GM23248 (cell line): ENCODE data around the gene CNN2. TPM values are rescaled to one million over a fixed set of nuclear protein-coding genes. Genes with fewer than 3 reads are reported as not detected.
A peak's percentile ranks its signal among the peaks of the same experiment; 100 is the strongest.

Source experiments
- DNase-seq: peaks from one replicate; pipeline ENCODE4 v3.0.0-alpha.2; 2015
- H2AFZ ChIP-seq: fragments of 200-600 bp; sonication (generic); 2 replicates; pipeline ENCODE4 v1.6.1; 2016; ENCODE audit warnings: antibody characterized with exemption
- H3F3A ChIP-seq: fragments of 200-600 bp; sonication (generic); 2 replicates; pipeline ENCODE4 v1.6.1; 2016; ENCODE audit warnings: mild to moderate bottlenecking, antibody characterized with exemption, mixed run types; ENCODE audit not compliant: insufficient read depth
- H3K27ac ChIP-seq: fragments of 200-600 bp; sonication (generic); 2 replicates; pipeline ENCODE4 v1.5.1; 2016; ENCODE audit warnings: mild to moderate bottlenecking
- H3K27me3 ChIP-seq: fragments of 200-600 bp; sonication (generic); replicated peaks from 2 replicates; pipeline ENCODE4 v1.6.1; 2016; ENCODE audit warnings: mild to moderate bottlenecking; ENCODE audit not compliant: insufficient read depth
- H3K36me3 ChIP-seq: fragments of 200-600 bp; sonication (generic); 2 replicates; pipeline ENCODE4 v1.6.1; 2016; ENCODE audit warnings: low read depth, mild to moderate bottlenecking
- H3K4me1 ChIP-seq: fragments of 200-600 bp; sonication (generic); 2 replicates; pipeline ENCODE4 v1.6.1; 2016; ENCODE audit warnings: mild to moderate bottlenecking; ENCODE audit not compliant: insufficient read depth
- H3K4me2 ChIP-seq: fragments of 200-600 bp; sonication (generic); one replicate; pipeline ENCODE4 v1.6.1; 2016; ENCODE audit warnings: mild to moderate bottlenecking; ENCODE audit not compliant: unreplicated experiment
- H3K4me3 ChIP-seq: fragments of 200-600 bp; sonication (generic); 2 replicates; pipeline ENCODE4 v1.5.1; 2016; ENCODE audit warnings: mild to moderate bottlenecking
- H3K79me2 ChIP-seq: fragments of 200-600 bp; sonication (generic); 2 replicates; pipeline ENCODE4 v1.6.1; 2016; ENCODE audit warnings: mild to moderate bottlenecking; ENCODE audit not compliant: insufficient read depth
- H3K9ac ChIP-seq: fragments of 200-600 bp; sonication (generic); 2 replicates; pipeline ENCODE4 v1.6.1; 2016; ENCODE audit warnings: mild to moderate bottlenecking
- H3K9me2 ChIP-seq: fragments of 200-600 bp; sonication (generic); 2 replicates; pipeline ENCODE4 v1.6.1; 2016; ENCODE audit warnings: mixed run types, mild to moderate bottlenecking, moderate library complexity; ENCODE audit not compliant: insufficient read depth
- H3K9me3 ChIP-seq: fragments of 200-600 bp; sonication (generic); one replicate; pipeline ENCODE4 v1.6.1; 2017; ENCODE audit warnings: low read depth
- H4K20me1 ChIP-seq: fragments of 200-600 bp; sonication (generic); 2 replicates; pipeline ENCODE4 v1.6.0; 2016; ENCODE audit not compliant: insufficient read depth
- EZH2 ChIP-seq: fragments of 200-600 bp; sonication (generic); IDR thresholded peaks from 2 replicates; pipeline ENCODE4 v1.6.1; 2018; ENCODE audit warnings: antibody characterized with exemption, mild to moderate bottlenecking; ENCODE audit not compliant: insufficient read depth, poor library complexity, severe bottlenecking
- EZH2phosphoT487 ChIP-seq: fragments of 200-600 bp; sonication (generic); IDR thresholded peaks from 2 replicates; pipeline ENCODE4 v1.6.1; 2018; ENCODE audit warnings: antibody characterized with exemption, moderate library complexity, mild to moderate bottlenecking, low read depth; ENCODE audit not compliant: insufficient read depth
- WGBS, 2 experiments: methylation state at CpG; one replicate each; pipeline ENCODE4 v1.1.6; 2015 to 2017; ENCODE audit warnings: low lambda C conversion rate in 2 of 2, low coverage in 1 of 2; ENCODE audit errors: missing lambda C conversion rate in 2 of 2; 5-methylcytosine and 5-hydroxymethylcytosine counted together
- in situ Hi-C: fragments of 300-500 bp; cut with MboI; formaldehyde crosslinking; loops from 2 replicates; pipeline ENCODE4 v1.15.0; 2020
- polyA plus RNA-seq: library from polyadenylated mRNA; unstranded; fragments of >200 nt; fragmentation: Nextera tagmentation; extraction: Ambion mirVana; gene quantifications from 2 replicates; pipeline ENCODE4 v1.2.1, GENCODE V29; 2016
- total RNA-seq: library from RNA; depleted of rRNA; stranded (reverse); fragments of >200 nt; shearing (Covaris generic); gene quantifications from 2 replicates; pipeline ENCODE4 v1.2.3, GENCODE V29; 2014

Gene CNN2
- total and polyA plus RNA-seq, 2 experiments from 2014 or later = 244 to 400 TPM

DNA sequence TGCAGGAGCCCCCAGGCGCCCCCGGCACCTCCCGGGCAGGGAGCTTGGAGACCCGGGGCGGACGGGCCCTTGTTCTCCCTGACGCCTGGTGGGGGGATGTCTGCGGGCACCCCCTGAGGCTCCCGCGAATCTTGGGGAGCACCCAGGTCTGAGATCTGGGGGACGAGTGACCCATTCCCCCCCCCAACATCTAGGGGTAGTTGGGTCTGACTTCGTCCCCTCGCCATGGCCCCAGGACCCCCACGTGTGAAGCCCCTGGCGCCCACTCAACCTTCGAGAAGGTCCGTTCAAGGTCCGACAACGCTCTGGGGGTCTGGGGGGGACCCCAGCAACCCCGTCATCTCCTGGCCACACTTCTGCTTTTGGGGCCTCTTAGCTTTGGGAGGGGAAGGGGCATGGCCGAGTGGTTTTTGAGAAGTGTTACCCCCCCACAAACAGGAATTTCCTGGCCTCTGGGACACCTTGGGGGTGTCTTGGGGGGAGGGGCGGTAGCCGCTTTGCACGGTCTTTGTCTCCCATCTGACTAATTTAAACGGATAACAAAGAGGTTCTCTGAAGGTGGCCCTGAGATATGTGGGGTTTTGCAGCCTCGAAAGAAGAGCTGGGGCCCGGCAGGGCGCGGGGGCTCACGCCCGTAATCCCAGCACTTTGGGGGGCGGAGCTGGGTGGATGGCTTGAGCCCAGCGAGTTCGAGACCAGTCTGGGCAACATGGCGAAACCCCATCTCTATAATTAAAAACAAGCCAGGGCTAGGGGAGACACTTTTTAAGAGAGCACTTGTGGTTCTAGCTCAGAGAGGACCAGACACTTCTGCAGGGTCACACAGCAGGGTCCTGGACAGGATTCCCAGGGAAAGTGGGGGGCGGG lies 608 bp downstream of the CNN2 start:
- Histone ChIP-seq H4K20me1 (no peaks in the 10 kb centered on the region; the same call in 1 of the 2 replicates), H3K36me3 (peaks cover 5% of the 10 kb centered on the region; the same call in 1 of the 2 replicates), H3K4me1 (peaks cover 8% of the 10 kb centered on the region; the same call in 1 of the 2 replicates), H3K9ac (peak overlapping the region; percentile 96), H3K27ac (peak overlapping the region; percentile 69), H3K9me2 (no peaks in the 10 kb centered on the region), H3F3A (peaks cover 12% of the 10 kb centered on the region), H3K4me2 (peak overlapping the region; percentile 75), H3K27me3 (no peaks in the 10 kb centered on the region), H3K4me3 (peak overlapping the region; percentile 90), H3K9me3 (no peaks in the 10 kb centered on the region), H2AFZ (no peak overlapping the region), H3K79me2 (peaks cover 58% of the 10 kb centered on the region)
- peak; percentile 64 for DNase-seq
- TF ChIP-seq EZH2 (no peak), EZH2phosphoT487 (no peak)
- in situ Hi-C loops = no loop called here
- WGBS, 2 experiments = 0 to 1% methylated on average over 24 to 36 of the region's 36 CpGs

GRCh38 chr19:1027650-1028061 lies 1.2 kb downstream of the CNN2 start:
- H3K9ac ChIP-seq = peak overlapping the region; percentile 96
- H4K20me1 ChIP-seq = no peaks in the 10 kb centered on the region; the same call in 1 of the 2 replicates
- peaks cover 8% of the 10 kb centered on the region; the same call in 1 of the 2 replicates for H3K4me1 ChIP-seq
- peaks cover 6% of the 10 kb centered on the region for H3F3A ChIP-seq
- peak overlapping the region; percentile 69 for H3K27ac ChIP-seq
- in situ Hi-C loops = no loop called here
- H3K9me2 ChIP-seq = no peaks in the 10 kb centered on the region
- 1% methylated on average over 10 to 16 of the region's 16 CpGs for WGBS, 2 experiments
- TF ChIP-seq EZH2phosphoT487 (no peak), EZH2 (no peak)
- peaks cover 65% of the 10 kb centered on the region for H3K79me2 ChIP-seq
- H3K36me3 ChIP-seq = peaks cover 11% of the 10 kb centered on the region; the same call in 1 of the 2 replicates
- no peak overlapping the region for H2AFZ ChIP-seq
- no peaks in the 10 kb centered on the region for H3K27me3 ChIP-seq
- peak; percentile 46 for DNase-seq
- H3K4me3 ChIP-seq = peak overlapping the region; percentile 90
- H3K9me3 ChIP-seq = no peaks in the 10 kb centered on the region
- peak overlapping the region; percentile 75 for H3K4me2 ChIP-seq

- Histone ChIP-seq H3K27me3 (no peaks in the 10 kb centered on the region), H4K20me1 (no peaks in the 10 kb centered on the region; the same call in 1 of the 2 replicates)
Observed at GRCh38 chr19:1028062-1028926, 1.9 kb downstream of the CNN2 start.

DNA sequence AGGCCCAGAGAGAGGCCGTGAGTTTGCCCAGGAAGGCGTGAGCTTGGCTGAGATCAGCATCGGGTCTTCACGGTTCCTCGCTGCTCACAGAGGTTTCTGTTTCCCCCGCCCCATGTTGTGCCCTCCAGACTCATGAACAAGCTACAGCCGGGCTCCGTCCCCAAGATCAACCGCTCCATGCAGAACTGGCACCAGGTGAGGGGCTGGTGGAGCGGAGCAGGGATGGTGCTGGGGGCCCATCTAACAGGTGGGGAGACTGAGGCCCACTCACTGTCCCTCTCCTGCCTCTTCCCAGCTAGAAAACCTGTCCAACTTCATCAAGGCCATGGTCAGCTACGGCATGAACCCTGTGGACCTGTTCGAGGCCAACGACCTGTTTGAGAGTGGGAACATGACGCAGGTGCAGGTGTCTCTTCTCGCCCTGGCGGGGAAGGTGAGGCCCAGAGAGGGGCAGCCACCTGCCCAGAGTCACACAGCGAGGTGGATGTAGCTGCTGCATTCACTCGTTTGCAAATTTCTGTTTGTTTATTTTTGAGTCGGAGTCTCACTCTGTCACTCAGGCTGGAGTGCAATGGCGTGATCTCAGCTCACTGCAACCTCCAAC lies 6.0 kb downstream of the CNN2 start:
- Histone ChIP-seq H2AFZ (no peak overlapping the region), H3K4me1 (0 out of 2 replicates have a peak, but pooled peaks cover 8% of the 10 kb centered on the region), H3K79me2 (peaks cover 69% of the 10 kb centered on the region), H3K27me3 (no peaks in the 10 kb centered on the region), H3K4me3 (no peak overlapping the region), H3K36me3 (peaks cover 18% of the 10 kb centered on the region), H3F3A (peaks cover 4% of the 10 kb centered on the region), H3K4me2 (no peak overlapping the region), H4K20me1 (no peaks in the 10 kb centered on the region; the same call in 1 of the 2 replicates), H3K27ac (no peak overlapping the region), H3K9me3 (no peaks in the 10 kb centered on the region), H3K9me2 (no peaks in the 10 kb centered on the region), H3K9ac (no peak overlapping the region)
- 87 to 88% methylated on average over 20 of the region's 20 CpGs for WGBS, 2 experiments
- no peak for DNase-seq
- TF ChIP-seq EZH2 (no peak), EZH2phosphoT487 (no peak)
- in situ Hi-C loops = no loop called here

More at GRCh38 chr19:1028062-1028926, 1.9 kb downstream of the CNN2 start:
- DNase-seq = peak; percentile 95
- in situ Hi-C loops = no loop called here
- Histone ChIP-seq H3K79me2 (peaks cover 71% of the 10 kb centered on the region), H3K27ac (peak overlapping the region; percentile 69), H3K4me2 (peak overlapping the region; percentile 95), H3K9ac (peak overlapping the region; percentile 96), H3F3A (no peaks in the 10 kb centered on the region; the same call in 1 of the 2 replicates), H3K4me1 (0 out of 2 replicates have a peak, but pooled peaks cover 8% of the 10 kb centered on the region), H3K9me3 (no peaks in the 10 kb centered on the region), H3K4me3 (peak overlapping the region; percentile 90), H3K36me3 (peaks cover 17% of the 10 kb centered on the region), H2AFZ (no peak overlapping the region), H3K9me2 (no peaks in the 10 kb centered on the region)
- TF ChIP-seq EZH2 (no peak), EZH2phosphoT487 (no peak)
- 1 to 2% methylated on average over 41 to 57 of the region's 58 CpGs for WGBS, 2 experiments
